ENCODE measurements around the gene CYLC1.

The CYLC1 gene

GRCh38 chrX:83860846-83861245 is at the start of gene CYLC1:
Gene CYLC1, plus strand, starts transcription at chrX:83861146. Its CDS starts 37 bp downstream, at chrX:83861183.
- DNase-seq (ENCODE audit: extremely low spot score, insufficient read length, low read depth) (no peak), FAIRE-seq (no peak)

- FAIRE-seq (no peak), DNase-seq (ENCODE audit: extremely low spot score, insufficient read length, low read depth) (no peak)
Observed at GRCh38 chrX:83819304-83819703, 41.6 kb upstream of the CYLC1 start.

- no peak for DNase-seq (ENCODE audit: extremely low spot score, insufficient read length, low read depth)
- no peak for FAIRE-seq
Observed at GRCh38 chrX:83829874-83830273, 31.1 kb upstream of the CYLC1 start.

GRCh38 chrX:83845397-83845796 is 15.5 kb upstream of the CYLC1 start:
- peak; percentile 47 for FAIRE-seq

GRCh38 chrX:83847339-83847738 is 13.6 kb upstream of the CYLC1 start:
- FAIRE-seq (no peak), DNase-seq (ENCODE audit: extremely low spot score, insufficient read length, low read depth) (no peak)

More at GRCh38 chrX:83845397-83845796, 15.5 kb upstream of the CYLC1 start:
- no peak for DNase-seq (ENCODE audit: extremely low spot score, insufficient read length, low read depth)

GRCh38 chrX:83888585-83888984 is 27.6 kb downstream of the CYLC1 start:
- FAIRE-seq (no peak), DNase-seq (ENCODE audit: extremely low spot score, insufficient read length, low read depth) (no peak)

GRCh38 chrX:83892433-83892832 is 31.5 kb downstream of the CYLC1 start:
- FAIRE-seq (no peak), DNase-seq (ENCODE audit: extremely low spot score, insufficient read length, low read depth) (no peak)

- DNase-seq (ENCODE audit: extremely low spot score, insufficient read length, low read depth) (no peak), FAIRE-seq (no peak)
Observed at GRCh38 chrX:83906921-83907320, 46.0 kb downstream of the CYLC1 start.

- FAIRE-seq = no peak
- DNase-seq (ENCODE audit: extremely low spot score, insufficient read length, low read depth) = no peak
Observed at GRCh38 chrX:83916525-83916924, 55.6 kb downstream of the CYLC1 start.

GRCh38 chrX:83934220-83934619 is 73.3 kb downstream of the CYLC1 start:
- FAIRE-seq (no peak), DNase-seq (ENCODE audit: extremely low spot score, insufficient read length, low read depth) (no peak)

Measured in GM18507 (cell line).